ENCODE data around the gene ERAP2. TPM values are rescaled to one million over a fixed set of nuclear protein-coding genes. Genes with fewer than 3 reads are reported as not detected.

Gene ERAP2
- total and polyA plus RNA-seq, 2 of the 13 experiments (the other 11 are each of a cell fraction or from before 2014, with no cell fraction given), result 12.8 to 16.6 TPM

GRCh38 chr5:96875791-96876291, 459 bp upstream of the ERAP2 start (continued):
- TF ChIP-seq, protein P1, sequence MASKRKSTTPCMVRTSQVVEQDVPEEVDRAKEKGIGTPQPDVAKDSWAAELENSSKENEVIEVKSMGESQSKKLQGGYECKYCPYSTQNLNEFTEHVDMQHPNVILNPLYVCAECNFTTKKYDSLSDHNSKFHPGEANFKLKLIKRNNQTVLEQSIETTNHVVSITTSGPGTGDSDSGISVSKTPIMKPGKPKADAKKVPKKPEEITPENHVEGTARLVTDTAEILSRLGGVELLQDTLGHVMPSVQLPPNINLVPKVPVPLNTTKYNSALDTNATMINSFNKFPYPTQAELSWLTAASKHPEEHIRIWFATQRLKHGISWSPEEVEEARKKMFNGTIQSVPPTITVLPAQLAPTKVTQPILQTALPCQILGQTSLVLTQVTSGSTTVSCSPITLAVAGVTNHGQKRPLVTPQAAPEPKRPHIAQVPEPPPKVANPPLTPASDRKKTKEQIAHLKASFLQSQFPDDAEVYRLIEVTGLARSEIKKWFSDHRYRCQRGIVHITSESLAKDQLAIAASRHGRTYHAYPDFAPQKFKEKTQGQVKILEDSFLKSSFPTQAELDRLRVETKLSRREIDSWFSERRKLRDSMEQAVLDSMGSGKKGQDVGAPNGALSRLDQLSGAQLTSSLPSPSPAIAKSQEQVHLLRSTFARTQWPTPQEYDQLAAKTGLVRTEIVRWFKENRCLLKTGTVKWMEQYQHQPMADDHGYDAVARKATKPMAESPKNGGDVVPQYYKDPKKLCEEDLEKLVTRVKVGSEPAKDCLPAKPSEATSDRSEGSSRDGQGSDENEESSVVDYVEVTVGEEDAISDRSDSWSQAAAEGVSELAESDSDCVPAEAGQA (IDR thresholded peaks at IDR 0.05; ENCODE audit: low read depth), result no peak
- TF ChIP-seq, protein P1 (CRISPR knock-in tag; IDR thresholded peaks at IDR 0.05; ENCODE audit: borderline replicate concordance), result no peak
- TF ChIP-seq CCAR2 (optimal IDR thresholded peaks at IDR 0.05; ENCODE audit: low read depth, low read length), result no peak
- no peak for TF ChIP-seq ZNF101 (CRISPR knock-in tag; IDR thresholded peaks at IDR 0.05; ENCODE audit: borderline replicate concordance, low read depth)
- no peak for TF ChIP-seq CCDC6 (CRISPR knock-in tag; IDR thresholded peaks at IDR 0.05)
- TF ChIP-seq E2F1 (CRISPR knock-in tag; IDR thresholded peaks at IDR 0.05), result no peak
- TF ChIP-seq ZBTB43 (CRISPR knock-in tag; conservative IDR thresholded peaks at IDR 0.05), result no peak
- TF ChIP-seq ZBTB21 (CRISPR knock-in tag; IDR thresholded peaks at IDR 0.05), result no peak
- TF ChIP-seq ZNF451 (CRISPR knock-in tag; IDR thresholded peaks at IDR 0.05), result no peak
- no peak for TF ChIP-seq ZNF530 (CRISPR knock-in tag; IDR thresholded peaks at IDR 0.05; ENCODE audit: low read depth)
- TF ChIP-seq SMYD3 (CRISPR knock-in tag; IDR thresholded peaks at IDR 0.05), result no peak
- TF ChIP-seq, protein P2, sequence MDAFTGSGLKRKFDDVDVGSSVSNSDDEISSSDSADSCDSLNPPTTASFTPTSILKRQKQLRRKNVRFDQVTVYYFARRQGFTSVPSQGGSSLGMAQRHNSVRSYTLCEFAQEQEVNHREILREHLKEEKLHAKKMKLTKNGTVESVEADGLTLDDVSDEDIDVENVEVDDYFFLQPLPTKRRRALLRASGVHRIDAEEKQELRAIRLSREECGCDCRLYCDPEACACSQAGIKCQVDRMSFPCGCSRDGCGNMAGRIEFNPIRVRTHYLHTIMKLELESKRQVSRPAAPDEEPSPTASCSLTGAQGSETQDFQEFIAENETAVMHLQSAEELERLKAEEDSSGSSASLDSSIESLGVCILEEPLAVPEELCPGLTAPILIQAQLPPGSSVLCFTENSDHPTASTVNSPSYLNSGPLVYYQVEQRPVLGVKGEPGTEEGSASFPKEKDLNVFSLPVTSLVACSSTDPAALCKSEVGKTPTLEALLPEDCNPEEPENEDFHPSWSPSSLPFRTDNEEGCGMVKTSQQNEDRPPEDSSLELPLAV (CRISPR knock-in tag; conservative IDR thresholded peaks at IDR 0.05; ENCODE audit: low read depth), result no peak
- TF ChIP-seq, protein P3, sequence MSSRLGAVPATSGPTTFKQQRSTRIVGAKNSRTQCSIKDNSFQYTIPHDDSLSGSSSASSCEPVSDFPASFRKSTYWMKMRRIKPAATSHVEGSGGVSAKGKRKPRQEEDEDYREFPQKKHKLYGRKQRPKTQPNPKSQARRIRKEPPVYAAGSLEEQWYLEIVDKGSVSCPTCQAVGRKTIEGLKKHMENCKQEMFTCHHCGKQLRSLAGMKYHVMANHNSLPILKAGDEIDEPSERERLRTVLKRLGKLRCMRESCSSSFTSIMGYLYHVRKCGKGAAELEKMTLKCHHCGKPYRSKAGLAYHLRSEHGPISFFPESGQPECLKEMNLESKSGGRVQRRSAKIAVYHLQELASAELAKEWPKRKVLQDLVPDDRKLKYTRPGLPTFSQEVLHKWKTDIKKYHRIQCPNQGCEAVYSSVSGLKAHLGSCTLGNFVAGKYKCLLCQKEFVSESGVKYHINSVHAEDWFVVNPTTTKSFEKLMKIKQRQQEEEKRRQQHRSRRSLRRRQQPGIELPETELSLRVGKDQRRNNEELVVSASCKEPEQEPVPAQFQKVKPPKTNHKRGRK (CRISPR knock-in tag; IDR thresholded peaks at IDR 0.05), result no peak
- TF ChIP-seq HNF4G (IDR thresholded peaks at IDR 0.05; ENCODE audit: borderline replicate concordance, low read depth, low read length), result no peak
- no peak for TF ChIP-seq HNF4G (CRISPR knock-in tag; IDR thresholded peaks at IDR 0.05; ENCODE audit: borderline replicate concordance, low read depth)
- TF ChIP-seq GLMP (CRISPR knock-in tag; IDR thresholded peaks at IDR 0.05; ENCODE audit: borderline replicate concordance), result no peak
- TF ChIP-seq ZNF251 (CRISPR knock-in tag; IDR thresholded peaks at IDR 0.05), result no peak

All from HepG2 (cell line).